HL-60 (cell line): ENCODE data around the gene CHAD.

Experiments used
- DNase-seq, 2 experiments: peaks; one replicate each; pipeline ENCODE4 v3.0.0-alpha.2; 2010 to 2020; ENCODE audit warnings: low read depth in 1 of 2, low spot score in 1 of 2
- H3K27ac ChIP-seq: fragments of 250-450 bp; sonication (Bioruptor Pico); replicated peaks from 2 replicates; pipeline ENCODE4 v1.5.1; 2020; ENCODE audit warnings: mild to moderate bottlenecking, moderate library complexity
- H3K27me3 ChIP-seq: fragments of 250-450 bp; sonication (Bioruptor Pico); 2 replicates; pipeline ENCODE4 v1.5.1; 2021; ENCODE audit warnings: mild to moderate bottlenecking, moderate library complexity; ENCODE audit not compliant: insufficient read depth, poor library complexity, severe bottlenecking
- H3K4me3 ChIP-seq: replicated peaks from 2 replicates; pipeline ENCODE4 v1.5.1; 2011; ENCODE audit warnings: mild to moderate bottlenecking, control low read depth, low read length; ENCODE audit not compliant: insufficient read depth
- CTCF ChIP-seq: IDR thresholded peaks from one replicate; pipeline ENCODE4 v1.5.1; 2011; ENCODE audit warnings: low read length, control low read depth, inconsistent platforms; ENCODE audit not compliant: insufficient read depth
- GABPA ChIP-seq: IDR thresholded peaks from 2 replicates; pipeline ENCODE4 v1.6.1; 2012; ENCODE audit warnings: low read depth
- POLR2AphosphoS5 ChIP-seq: IDR thresholded peaks from 2 replicates; pipeline ENCODE4 v1.6.1; 2012; ENCODE audit warnings: low read depth
- REST ChIP-seq: IDR thresholded peaks from 2 replicates; pipeline ENCODE4 v1.6.1; 2012; ENCODE audit warnings: low read depth; ENCODE audit not compliant: insufficient replicate concordance
- SPI1 ChIP-seq: IDR thresholded peaks from 2 replicates; pipeline ENCODE4 v1.6.1; 2012; ENCODE audit warnings: low read depth, mild to moderate bottlenecking, borderline replicate concordance

Gene CHAD

GRCh38 chr17:50480854-50481490 lies 12.3 kb upstream of the CHAD start:
- peak in 1 of 2 experiments; percentile 38 for DNase-seq
- TF ChIP-seq GABPA: no peak
- TF ChIP-seq POLR2AphosphoS5: no peak
- no peak for TF ChIP-seq SPI1
- TF ChIP-seq REST: no peak
- no peak for TF ChIP-seq CTCF
- Histone ChIP-seq H3K27me3 (no peaks in the 10 kb centered on the region), H3K4me3 (no peak overlapping the region), H3K27ac (no peak overlapping the region)

- no peak overlapping the region for H3K4me3 ChIP-seq
- TF ChIP-seq SPI1: no peak
- no peak for TF ChIP-seq POLR2AphosphoS5
- no peak for TF ChIP-seq REST
- TF ChIP-seq CTCF: no peak
- TF ChIP-seq GABPA: no peak
- DNase-seq: no peak
Measured at GRCh38 chr17:50480142-50480764, 11.6 kb upstream of the CHAD start.

GRCh38 chr17:50479522-50480141 lies 11.0 kb upstream of the CHAD start:
- peak overlapping the region; percentile 78 for H3K4me3 ChIP-seq
- TF ChIP-seq CTCF (peak; percentile 69), GABPA (no peak), REST (no peak), SPI1 (no peak), POLR2AphosphoS5 (no peak)
- no peak overlapping the region for H3K27ac ChIP-seq
- DNase-seq: peak; percentile 83 to 89
- no peaks in the 10 kb centered on the region for H3K27me3 ChIP-seq

More at GRCh38 chr17:50480142-50480764, 11.6 kb upstream of the CHAD start:
- H3K27ac ChIP-seq: no peak overlapping the region
- no peaks in the 10 kb centered on the region for H3K27me3 ChIP-seq
